ENCODE measurements around the gene WHRN.
A peak's percentile ranks its signal among the peaks of the same experiment; 100 is the strongest.

The WHRN gene

DNA sequence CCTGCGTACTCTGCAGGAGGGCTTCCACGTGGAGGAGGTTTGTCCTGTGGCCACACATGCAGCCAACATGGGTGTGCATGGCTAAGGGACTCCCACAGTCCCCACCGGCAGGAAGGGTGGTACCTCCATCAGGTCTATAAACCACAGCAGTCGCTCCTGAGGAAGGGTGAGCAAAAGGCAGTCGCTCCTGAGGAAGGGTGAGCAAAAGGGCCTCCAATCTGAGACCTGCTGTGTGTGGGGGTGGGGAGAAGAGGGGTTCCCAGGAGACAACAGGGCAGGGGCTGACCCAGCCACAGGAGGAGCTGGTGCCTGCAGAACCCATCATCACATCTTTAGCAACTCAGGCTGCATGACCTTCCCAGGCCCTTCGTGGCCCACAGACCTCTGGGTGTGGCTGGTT is 87.2 kb downstream of the WHRN start:
- DNase-seq (ENCODE audit: low spot score): no peak

GRCh38 chr9:114417511-114417910 is 87.8 kb downstream of the WHRN start:
- DNase-seq (ENCODE audit: low spot score): no peak

DNA sequence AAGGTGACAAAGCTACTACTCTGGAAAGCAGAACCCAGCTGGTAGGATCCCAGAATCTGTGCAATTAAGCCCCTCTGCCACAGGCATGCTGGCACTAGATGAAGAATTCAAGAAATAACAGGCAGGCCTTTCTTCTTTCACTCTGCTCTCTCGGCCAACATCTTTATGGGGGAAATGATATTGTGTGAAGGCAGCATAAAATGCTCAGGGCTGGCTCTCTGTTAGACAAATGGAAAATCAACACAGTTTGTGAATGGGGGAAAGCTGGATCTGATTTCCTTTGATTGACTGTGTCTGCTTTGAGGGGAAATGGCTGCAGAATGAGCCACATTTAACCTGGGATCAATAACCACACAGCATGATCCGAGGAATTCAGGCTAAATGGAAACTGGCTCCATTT is 88.4 kb downstream of the WHRN start:
- DNase-seq (ENCODE audit: low spot score): no peak

DNA sequence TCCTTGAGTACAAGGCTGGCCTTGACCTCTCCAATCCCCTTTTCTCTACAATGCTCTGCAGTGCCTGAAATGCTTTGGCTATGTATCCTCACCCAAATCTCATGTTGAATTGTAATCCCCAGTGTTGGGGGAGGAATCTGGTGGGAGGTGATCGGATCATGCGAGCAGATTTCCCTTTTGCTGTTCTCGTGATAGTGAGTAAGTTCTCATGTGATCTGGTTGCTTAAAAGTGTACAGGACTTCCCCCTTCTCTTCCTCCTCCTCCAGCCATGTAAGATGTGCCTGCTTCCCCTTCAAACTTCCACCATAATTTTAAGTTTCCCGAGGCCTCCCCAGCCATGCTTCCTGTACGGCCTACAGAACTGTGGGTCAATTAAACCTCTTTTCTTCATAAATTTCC is 89.0 kb downstream of the WHRN start:
- no peak for DNase-seq (ENCODE audit: low spot score)

- no peak for DNase-seq (ENCODE audit: low spot score)
These were observed 90.9 kb downstream of the WHRN start for GRCh38 chr9:114414346-114414745.

DNA sequence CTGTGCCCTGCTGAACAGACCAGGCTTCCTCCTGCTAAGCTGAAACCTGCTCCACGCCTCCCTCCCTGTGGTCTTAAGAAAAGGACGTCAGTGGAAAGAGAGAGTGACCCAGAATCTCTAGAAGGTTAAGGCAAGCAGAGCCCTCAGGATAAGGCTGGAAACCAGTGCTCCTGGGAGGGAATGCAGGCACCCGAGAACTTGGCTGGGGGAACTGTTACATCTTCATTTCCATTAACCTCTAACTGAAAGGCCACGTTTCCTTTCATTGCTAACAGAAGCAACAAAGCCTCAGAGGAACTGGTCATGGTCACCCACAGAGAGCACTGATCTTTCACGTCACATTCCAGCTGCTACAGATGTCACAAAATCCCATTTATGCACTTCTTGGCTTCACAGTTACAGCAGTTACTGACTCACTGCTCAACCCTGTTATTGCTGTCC is 91.4 kb downstream of the WHRN start:
- DNase-seq (ENCODE audit: low spot score): no peak

GRCh38 chr9:114412048-114412683 is 93.1 kb downstream of the WHRN start:
- DNase-seq (ENCODE audit: low spot score): no peak

- no peak for DNase-seq (ENCODE audit: low spot score)
These were observed 93.8 kb downstream of the WHRN start for GRCh38 chr9:114411452-114411851.

- no peak for DNase-seq (ENCODE audit: low spot score)
These were observed 94.4 kb downstream of the WHRN start for GRCh38 chr9:114410910-114411309.

DNA sequence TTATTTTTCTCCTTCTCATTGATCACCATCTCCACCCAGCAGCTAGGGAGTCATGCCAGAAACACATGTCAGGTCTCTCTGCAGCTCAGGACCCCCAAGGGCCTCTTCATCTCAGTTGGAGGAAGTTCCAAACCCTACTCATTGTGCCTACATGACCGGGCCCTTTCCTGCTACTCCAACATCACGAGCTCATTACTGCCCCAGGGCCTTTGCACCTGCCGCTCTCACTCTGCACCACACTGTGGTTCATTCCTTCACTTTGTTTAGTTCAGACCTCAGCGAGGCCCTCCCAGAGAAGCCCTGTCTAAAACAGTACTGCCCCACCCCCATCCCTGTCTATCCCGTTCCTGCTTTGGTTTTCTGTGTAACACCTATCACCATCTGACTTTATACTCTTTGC is 95.4 kb downstream of the WHRN start:
- DNase-seq (ENCODE audit: low spot score): no peak

- peak; percentile 66 for DNase-seq (ENCODE audit: low spot score)
These were observed 96.0 kb downstream of the WHRN start for GRCh38 chr9:114409103-114409780.

DNA sequence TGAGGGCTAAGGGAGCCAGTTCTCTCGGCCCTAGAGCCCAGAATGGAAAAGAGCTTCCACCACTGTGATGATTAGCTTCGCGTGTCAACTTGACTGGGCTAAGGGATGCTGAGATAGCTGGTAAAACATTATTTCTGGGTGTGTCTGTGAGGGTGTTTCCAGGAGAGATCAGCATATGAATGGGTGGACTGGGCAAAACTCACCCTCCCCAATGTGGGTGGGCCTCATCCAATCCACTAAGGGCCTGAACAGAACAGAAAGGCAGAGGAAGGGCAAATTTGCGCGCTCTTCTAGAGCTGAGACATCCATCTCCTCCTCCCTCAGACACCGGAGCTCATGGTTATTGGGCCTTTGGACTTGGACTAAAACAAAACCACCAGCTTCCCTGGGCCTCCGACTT is 96.6 kb downstream of the WHRN start:
- DNase-seq (ENCODE audit: low spot score): no peak

- DNase-seq (ENCODE audit: low spot score): no peak
These were observed 97.4 kb downstream of the WHRN start for GRCh38 chr9:114407889-114408288.

GRCh38 chr9:114406441-114406840 is 98.8 kb downstream of the WHRN start:
- no peak for DNase-seq (ENCODE audit: low spot score)

DNA sequence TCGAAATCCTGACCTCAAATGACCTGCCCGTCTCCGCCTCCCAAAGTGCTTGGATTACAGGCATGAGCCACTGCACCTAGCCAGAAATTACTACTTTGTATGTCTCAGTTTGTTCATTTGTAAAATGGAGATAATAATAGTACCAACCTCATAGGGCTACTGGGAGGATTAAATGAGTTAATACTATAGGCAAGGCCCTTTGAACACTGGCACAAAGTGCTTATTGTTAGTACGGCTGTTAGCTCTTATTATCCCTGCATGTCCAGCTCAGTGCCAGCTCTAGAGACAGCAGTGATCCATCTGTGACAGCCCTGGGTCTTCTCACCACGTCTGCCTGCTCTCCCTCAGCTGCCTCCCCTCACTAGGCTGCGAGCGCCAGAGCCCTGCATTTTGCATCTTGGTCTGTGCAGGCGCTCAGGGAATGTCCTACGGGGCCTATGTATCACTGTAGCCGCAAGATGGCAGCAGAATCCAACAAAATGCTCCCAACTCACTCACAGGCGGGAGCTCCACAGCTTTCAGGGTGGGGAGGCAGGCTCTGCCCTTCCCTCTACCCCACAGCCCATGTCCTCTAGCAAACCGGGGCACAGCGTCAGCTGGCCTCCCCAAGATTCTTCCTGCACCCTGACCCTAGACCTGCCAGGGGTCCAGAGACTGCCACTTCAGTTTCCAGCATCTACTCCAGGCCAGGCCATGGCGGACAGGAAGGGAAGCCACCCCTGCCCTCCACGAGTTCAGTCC is 99.8 kb downstream of the WHRN start:
- DNase-seq (ENCODE audit: low spot score): peak; percentile 87

GRCh38 chr9:114404531-114404930 is 100.7 kb downstream of the WHRN start:
- no peak for DNase-seq (ENCODE audit: low spot score)

- DNase-seq (ENCODE audit: low spot score): no peak
These were observed 102.0 kb downstream of the WHRN start for GRCh38 chr9:114403153-114403756.

DNA sequence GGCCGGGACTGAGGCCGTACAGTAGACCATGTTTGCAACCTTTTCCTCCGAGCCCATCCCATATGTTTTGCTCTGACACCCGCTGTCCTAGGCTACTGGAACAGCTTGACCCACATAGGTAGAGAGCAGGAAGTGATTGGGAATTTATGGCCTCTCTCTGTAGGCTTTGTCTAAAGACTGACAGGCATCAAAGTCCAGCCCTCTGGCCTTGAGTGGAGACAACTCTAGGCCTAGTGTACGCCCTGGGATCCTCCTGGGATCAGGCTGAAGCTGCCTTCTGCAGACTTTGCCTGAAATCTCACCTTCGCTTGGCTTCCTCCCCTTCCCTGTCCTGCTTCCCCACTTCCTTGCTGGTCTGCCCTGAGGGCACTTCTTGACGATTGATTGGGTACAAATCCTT is 103.9 kb downstream of the WHRN start:
- DNase-seq (ENCODE audit: low spot score): no peak

GRCh38 chr9:114400772-114401171 is 104.5 kb downstream of the WHRN start:
- DNase-seq (ENCODE audit: low spot score): no peak

DNA sequence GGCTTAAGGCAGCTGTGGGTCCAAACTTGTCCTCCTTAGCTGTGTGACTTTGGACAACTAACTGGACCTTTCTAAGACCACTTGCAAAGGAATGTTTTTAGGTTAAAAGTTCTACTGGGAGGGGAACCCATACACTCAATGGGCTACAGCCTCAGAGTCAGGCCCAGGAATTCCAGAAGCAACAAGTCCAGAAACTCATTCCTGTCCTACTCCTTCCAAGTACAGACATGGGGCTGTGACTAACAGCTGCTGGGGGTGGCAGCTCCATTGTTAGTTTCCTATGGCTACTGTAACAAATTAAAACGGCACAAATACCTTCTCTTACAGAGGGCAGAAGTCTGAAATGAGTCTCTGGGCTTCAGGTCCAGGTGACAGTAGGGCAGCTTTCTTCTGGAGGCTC is 105.1 kb downstream of the WHRN start:
- DNase-seq (ENCODE audit: low spot score): no peak

- DNase-seq (ENCODE audit: low spot score): no peak
These were observed 105.9 kb downstream of the WHRN start for GRCh38 chr9:114399381-114399780.

DNA sequence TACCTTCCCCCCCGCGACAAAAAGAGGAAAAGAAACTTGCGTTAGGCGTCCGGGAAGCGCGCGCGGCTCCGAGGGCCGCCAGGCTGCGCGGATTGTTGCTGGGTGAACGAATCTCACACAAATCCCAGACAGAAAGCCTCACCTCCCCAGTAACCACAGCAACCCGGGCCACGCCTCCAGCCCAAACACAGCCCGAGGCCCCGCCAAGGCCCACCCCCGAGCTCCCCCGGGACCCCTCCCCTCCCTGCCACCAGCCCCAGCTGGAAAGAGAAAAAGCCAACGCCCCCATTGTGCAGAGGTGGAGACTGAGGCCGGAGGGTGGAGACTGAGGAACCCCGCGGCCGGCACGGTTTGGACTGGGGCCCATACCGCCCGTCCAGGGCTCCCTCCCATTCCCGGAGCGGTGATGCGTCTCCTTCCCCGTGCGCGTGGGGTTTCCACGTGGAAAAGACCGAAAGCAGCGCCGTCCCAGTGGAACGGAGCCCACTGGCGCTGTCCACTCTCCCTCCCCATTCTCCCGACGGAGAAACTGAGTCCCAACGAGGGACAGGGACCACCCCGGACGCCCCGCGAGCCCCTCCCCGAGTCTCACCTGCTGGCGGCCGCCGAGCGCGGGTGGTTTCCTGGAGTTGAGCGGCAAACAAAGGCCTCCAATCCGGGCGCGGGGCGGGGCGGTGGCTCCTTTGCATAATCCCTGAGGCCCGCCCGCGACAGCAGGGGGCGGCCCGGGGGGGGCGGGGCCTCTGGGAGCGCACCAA is 107.2 kb downstream of the WHRN start:
- DNase-seq (ENCODE audit: low spot score): peak; percentile 98
